ENCODE data around the gene RBM4. TPM values are rescaled to one million over a fixed set of nuclear protein-coding genes. Genes with fewer than 3 reads are reported as not detected.

Gene RBM4
- total and polyA plus RNA-seq, 9 of the 15 experiments (the other 6 are each of a cell fraction or from before 2014, with no cell fraction given), result 81.6 to 233 (median 122) TPM

DNA sequence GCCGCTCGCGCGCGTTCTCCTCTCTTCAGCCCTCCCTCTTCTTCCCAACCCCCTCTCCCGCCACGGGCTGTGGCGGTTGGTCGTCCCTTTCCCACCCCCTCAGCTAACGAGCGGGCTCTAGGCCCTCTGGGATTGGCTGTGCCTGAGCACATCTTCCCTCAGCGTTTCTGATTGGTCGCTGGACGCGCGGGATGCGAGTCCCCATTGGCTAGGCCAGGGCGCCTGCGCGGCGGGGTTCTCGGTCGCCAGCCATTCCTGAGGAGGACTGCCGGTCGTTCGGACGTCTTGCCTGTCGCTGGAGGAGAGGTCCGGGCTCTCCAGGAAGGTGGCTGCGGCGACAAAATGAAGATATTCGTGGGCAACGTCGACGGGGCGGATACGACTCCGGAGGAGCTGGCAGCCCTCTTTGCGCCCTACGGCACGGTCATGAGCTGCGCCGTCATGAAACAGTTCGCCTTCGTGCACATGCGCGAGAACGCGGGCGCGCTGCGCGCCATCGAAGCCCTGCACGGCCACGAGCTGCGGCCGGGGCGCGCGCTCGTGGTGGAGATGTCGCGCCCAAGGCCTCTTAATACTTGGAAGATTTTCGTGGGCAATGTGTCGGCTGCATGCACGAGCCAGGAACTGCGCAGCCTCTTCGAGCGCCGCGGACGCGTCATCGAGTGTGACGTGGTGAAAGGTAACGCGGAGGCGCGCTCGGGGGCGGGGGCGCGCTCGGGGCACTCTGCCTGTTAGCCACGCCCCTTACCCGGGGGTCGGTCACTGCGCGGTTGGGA, 21.9 kb upstream of the RBM4 start, which contains the start of gene RBM14 (continued):
- TF ChIP-seq U2AF2 (optimal IDR thresholded peaks at IDR 0.05; ENCODE audit: low read depth, low read length) (no peak), PATZ1 (CRISPR knock-in tag; IDR thresholded peaks at IDR 0.05; ENCODE audit: borderline replicate concordance) (no peak), SAFB (IDR thresholded peaks at IDR 0.05; ENCODE audit: borderline replicate concordance, low read depth, low read length) (no peak), SMARCB1 (IDR thresholded peaks at IDR 0.05; ENCODE audit: insufficient read length, low read depth) (no peak), SUPT5H (IDR thresholded peaks at IDR 0.05) (peak; percentile 100), CC2D1A (IDR thresholded peaks at IDR 0.05) (no peak), ZNF407 (IDR thresholded peaks at IDR 0.05; ENCODE audit: low read depth) (no peak), CEBPG (CRISPR knock-in tag; IDR thresholded peaks at IDR 0.05) (no peak), CEBPG (tag; conservative IDR thresholded peaks at IDR 0.05 in 1 of 2, IDR thresholded peaks at IDR 0.05 in 1 of 2) (no peak), ZFX (CRISPR knock-in tag; IDR thresholded peaks at IDR 0.05) (peak; percentile 75), ZNF79 (CRISPR knock-in tag; IDR thresholded peaks at IDR 0.05; ENCODE audit: low read depth) (no peak), RUNX1 (IDR thresholded peaks at IDR 0.05; ENCODE audit: low read depth) (no peak), HES1 (IDR thresholded peaks at IDR 0.05; ENCODE audit: low read depth) (no peak), NFE2 (IDR thresholded peaks at IDR 0.05; ENCODE audit: low read depth) (no peak)
- TF ChIP-seq, protein P1, sequence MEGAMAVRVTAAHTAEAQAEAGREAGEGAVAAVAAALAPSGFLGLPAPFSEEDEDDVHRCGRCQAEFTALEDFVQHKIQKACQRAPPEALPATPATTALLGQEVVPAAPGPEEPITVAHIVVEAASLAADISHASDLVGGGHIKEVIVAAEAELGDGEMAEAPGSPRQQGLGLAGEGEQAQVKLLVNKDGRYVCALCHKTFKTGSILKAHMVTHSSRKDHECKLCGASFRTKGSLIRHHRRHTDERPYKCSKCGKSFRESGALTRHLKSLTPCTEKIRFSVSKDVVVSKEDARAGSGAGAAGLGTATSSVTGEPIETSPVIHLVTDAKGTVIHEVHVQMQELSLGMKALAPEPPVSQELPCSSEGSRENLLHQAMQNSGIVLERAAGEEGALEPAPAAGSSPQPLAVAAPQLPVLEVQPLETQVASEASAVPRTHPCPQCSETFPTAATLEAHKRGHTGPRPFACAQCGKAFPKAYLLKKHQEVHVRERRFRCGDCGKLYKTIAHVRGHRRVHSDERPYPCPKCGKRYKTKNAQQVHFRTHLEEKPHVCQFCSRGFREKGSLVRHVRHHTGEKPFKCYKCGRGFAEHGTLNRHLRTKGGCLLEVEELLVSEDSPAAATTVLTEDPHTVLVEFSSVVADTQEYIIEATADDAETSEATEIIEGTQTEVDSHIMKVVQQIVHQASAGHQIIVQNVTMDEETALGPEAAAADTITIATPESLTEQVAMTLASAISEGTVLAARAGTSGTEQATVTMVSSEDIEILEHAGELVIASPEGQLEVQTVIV (CRISPR knock-in tag; IDR thresholded peaks at IDR 0.05; ENCODE audit: borderline replicate concordance), result 0 out of 2 replicates have a peak, but pooled peaks have one; percentile 33
